ENCODE data around the gene ANKRD26. TPM values are rescaled to one million over a fixed set of nuclear protein-coding genes. Genes with fewer than 3 reads are reported as not detected.
A peak's percentile ranks its signal among the peaks of the same experiment; 100 is the strongest.

ANKRD26 gene
- total RNA-seq, 2 donors from 2014 or later: 10.1 to 12.2 TPM

DNA sequence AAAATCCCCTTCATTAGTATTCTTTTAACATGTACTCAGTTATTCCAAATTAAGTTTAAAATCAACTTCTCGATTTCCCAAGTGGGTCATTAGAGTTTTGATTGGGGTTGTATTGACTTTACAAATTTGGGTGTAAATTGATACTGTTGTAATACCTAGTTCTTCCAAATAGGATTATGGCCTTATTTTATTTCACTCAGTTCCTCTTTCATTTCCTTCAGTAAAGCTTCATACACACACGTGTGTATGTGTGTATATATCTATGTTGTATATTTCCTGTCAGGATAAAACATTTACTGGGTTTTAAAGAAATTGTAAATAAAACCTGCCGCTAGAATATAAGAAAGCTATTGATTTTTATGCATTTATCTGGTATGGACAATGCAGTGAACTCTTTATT is 38.0 kb upstream of the ANKRD26 start:
- Histone ChIP-seq H3K4me3 (no peak overlapping the region), H3K4me1 (no peaks in the 10 kb centered on the region), H3K36me3 (replicated peaks in 1 of 2; ENCODE audit: insufficient read depth in 1 of 2, low read depth in 2 of 2) (peaks cover 0 to 16% of the 10 kb centered on the region in 2 donors), H3K9me3 (no peaks in the 10 kb centered on the region), H3K27ac (no peak overlapping the region), H3K27me3 (no peaks in the 10 kb centered on the region)
- DNase-seq (no peak), ATAC-seq (no peak)
- WGBS, 2 donors: 75 to 77% methylated on average over 3 of the region's 3 CpGs
- intact Hi-C loops (cut with DNase I): no loop called here
- no peak for TF ChIP-seq POLR2A (IDR thresholded peaks at IDR 0.05)
- TF ChIP-seq, protein P1, sequence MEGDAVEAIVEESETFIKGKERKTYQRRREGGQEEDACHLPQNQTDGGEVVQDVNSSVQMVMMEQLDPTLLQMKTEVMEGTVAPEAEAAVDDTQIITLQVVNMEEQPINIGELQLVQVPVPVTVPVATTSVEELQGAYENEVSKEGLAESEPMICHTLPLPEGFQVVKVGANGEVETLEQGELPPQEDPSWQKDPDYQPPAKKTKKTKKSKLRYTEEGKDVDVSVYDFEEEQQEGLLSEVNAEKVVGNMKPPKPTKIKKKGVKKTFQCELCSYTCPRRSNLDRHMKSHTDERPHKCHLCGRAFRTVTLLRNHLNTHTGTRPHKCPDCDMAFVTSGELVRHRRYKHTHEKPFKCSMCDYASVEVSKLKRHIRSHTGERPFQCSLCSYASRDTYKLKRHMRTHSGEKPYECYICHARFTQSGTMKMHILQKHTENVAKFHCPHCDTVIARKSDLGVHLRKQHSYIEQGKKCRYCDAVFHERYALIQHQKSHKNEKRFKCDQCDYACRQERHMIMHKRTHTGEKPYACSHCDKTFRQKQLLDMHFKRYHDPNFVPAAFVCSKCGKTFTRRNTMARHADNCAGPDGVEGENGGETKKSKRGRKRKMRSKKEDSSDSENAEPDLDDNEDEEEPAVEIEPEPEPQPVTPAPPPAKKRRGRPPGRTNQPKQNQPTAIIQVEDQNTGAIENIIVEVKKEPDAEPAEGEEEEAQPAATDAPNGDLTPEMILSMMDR (IDR thresholded peaks at IDR 0.05): no peak

DNA sequence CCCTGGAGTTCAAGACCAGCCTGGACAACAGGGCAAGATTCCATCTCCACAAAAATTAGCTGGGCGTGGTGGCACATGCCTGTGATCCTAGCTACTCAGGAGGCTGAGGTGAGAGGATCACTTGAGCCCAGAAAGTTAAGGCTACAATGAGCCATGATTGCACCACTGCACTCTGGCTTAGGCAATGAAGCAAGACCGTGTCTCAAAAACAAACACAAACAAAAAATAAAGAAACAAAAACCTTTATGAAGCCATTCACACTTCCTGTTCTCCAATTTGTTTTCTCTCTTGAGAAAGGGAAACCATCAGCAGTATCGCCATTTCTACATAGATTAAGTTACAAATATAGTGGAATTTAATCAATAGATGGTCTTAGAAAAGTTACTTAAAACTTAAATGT is 34.1 kb upstream of the ANKRD26 start:
- no peaks in the 10 kb centered on the region for H3K9me3 ChIP-seq
- H3K4me3 ChIP-seq: no peak overlapping the region
- TF ChIP-seq, protein P1 (IDR thresholded peaks at IDR 0.05): no peak
- TF ChIP-seq POLR2A (IDR thresholded peaks at IDR 0.05): no peak
- ATAC-seq (no peak), DNase-seq (no peak)
- 91 to 94% methylated on average over 3 of the region's 3 CpGs for WGBS, 2 donors
- intact Hi-C loops (cut with DNase I): no loop called here
- H3K4me1 ChIP-seq: no peaks in the 10 kb centered on the region
- no peak overlapping the region for H3K27ac ChIP-seq
- peaks cover 6 to 29% of the 10 kb centered on the region in 2 donors for H3K36me3 ChIP-seq (replicated peaks in 1 of 2; ENCODE audit: insufficient read depth in 1 of 2, low read depth in 2 of 2)
- H3K27me3 ChIP-seq: no peaks in the 10 kb centered on the region

DNA sequence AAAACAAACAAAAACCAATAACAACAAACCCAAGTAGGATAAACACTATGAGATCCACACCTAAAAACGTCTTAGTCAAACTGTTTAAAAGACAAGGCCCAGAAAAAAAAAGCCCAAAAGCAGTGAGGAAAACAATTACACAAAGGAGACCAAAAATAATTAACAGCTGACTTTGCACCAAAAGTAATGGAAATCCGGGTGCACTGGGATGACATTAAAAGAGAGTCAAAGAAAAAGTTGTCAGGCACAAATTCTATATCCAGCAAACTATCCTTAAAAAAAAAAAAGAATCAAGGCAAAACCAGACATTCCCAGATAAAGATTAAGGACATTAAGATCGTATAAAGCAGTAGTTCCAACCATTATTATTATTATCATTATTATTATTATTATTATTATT is 7.9 kb upstream of the ANKRD26 start:
- Histone ChIP-seq H3K4me3 (no peak overlapping the region), H3K27me3 (no peaks in the 10 kb centered on the region), H3K36me3 (replicated peaks in 1 of 2; ENCODE audit: insufficient read depth in 1 of 2, low read depth in 2 of 2) (peaks cover 7% of the 10 kb centered on the region in 2 donors), H3K27ac (no peak overlapping the region), H3K9me3 (peaks cover 0 to 5% (median 0%) of the 10 kb centered on the region in 3 donors), H3K4me1 (no peaks in the 10 kb centered on the region)
- intact Hi-C loops (cut with DNase I): no loop called here
- WGBS, 2 donors: 95 to 96% methylated on average over 3 of the region's 3 CpGs
- no peak for TF ChIP-seq POLR2A (IDR thresholded peaks at IDR 0.05)
- TF ChIP-seq, protein P1 (IDR thresholded peaks at IDR 0.05): no peak
- ATAC-seq: no peak
- DNase-seq: no peak

DNA sequence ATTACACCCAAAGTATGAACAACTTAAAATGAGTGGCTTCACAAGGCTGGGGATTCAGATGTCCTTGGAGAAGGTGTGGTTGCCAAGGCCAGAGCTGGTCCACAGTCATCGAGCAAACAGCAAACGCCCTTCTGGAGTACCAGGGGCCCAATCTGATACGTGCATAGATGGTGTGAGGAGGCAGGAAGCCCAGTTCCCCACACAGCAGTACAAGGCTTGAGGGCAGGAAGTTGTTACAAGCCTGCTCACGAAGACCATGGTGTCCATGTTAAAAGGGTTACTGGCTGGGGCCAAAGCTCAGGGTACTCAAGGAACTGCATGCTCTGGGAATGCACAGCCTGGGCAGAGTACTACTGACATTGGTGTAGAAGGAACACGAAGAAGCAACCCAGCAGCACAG is 4.6 kb upstream of the ANKRD26 start:
- DNase-seq: no peak
- ATAC-seq: no peak
- Histone ChIP-seq H3K27me3 (no peaks in the 10 kb centered on the region), H3K4me1 (peaks cover 7% of the 10 kb centered on the region), H3K9me3 (peaks cover 0 to 5% (median 0%) of the 10 kb centered on the region in 3 donors), H3K4me3 (no peak overlapping the region), H3K36me3 (replicated peaks in 1 of 2; ENCODE audit: insufficient read depth in 1 of 2, low read depth in 2 of 2) (no peaks in the 10 kb centered on the region), H3K27ac (no peak overlapping the region)
- TF ChIP-seq, protein P1 (IDR thresholded peaks at IDR 0.05): no peak
- TF ChIP-seq POLR2A (IDR thresholded peaks at IDR 0.05): no peak
- 65 to 86% methylated on average over 5 of the region's 5 CpGs for WGBS, 2 donors
- intact Hi-C loops (cut with DNase I): no loop called here

DNA sequence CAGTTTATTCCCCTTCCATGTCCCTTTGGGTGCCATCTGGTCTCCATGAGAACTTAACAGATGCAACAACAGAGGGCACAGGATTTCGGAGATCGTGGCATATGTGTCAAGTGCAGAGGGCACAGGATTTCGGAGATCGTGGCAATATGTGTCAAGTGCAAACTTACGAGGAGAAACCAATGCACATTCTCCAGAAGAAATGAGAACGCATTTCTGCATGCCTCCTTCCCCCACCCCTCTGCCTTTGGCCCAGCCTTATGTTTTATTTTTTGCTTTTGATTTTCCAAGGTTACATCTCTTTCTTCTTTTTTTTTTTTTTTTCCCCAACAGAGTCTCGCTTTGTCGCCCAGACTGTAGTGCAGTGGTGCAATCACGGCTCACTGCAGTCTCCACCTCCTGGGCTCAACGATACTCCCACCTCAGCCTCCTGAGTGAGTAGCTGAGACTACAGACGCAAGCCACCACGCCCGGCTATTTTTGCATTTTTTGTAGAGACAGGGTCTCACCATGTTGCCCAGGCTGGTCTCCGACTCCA is 586 bp upstream of the ANKRD26 start:
- ATAC-seq (peak; percentile 13), DNase-seq (peak in 3 of 4 donors; percentile 11 to 14 (median 12))
- no peak for TF ChIP-seq POLR2A (IDR thresholded peaks at IDR 0.05)
- TF ChIP-seq, protein P1 (IDR thresholded peaks at IDR 0.05): no peak
- H3K4me3 ChIP-seq: peak overlapping the region; percentile 62 to 72
- intact Hi-C loops (cut with DNase I): no loop called here
- H3K4me1 ChIP-seq: peaks cover 15% of the 10 kb centered on the region
- no peaks in the 10 kb centered on the region for H3K9me3 ChIP-seq
- H3K36me3 ChIP-seq (replicated peaks in 1 of 2; ENCODE audit: insufficient read depth in 1 of 2, low read depth in 2 of 2): no peaks in the 10 kb centered on the region
- 29 to 31% methylated on average over 14 of the region's 14 CpGs for WGBS, 2 donors
- peak overlapping the region; percentile 68 to 93 (median 82) for H3K27ac ChIP-seq
- no peaks in the 10 kb centered on the region for H3K27me3 ChIP-seq
